OCI-LY3 (cell line): ENCODE results near the gene PPP2R2D.

Source experiments
- EZH2phosphoT487 ChIP-seq: fragments of 200-600 bp; shearing (Covaris generic); IDR thresholded peaks from 2 replicates; pipeline ENCODE4 v1.6.1; 2018; ENCODE audit warnings: antibody characterized with exemption, mixed run types, low read depth
- TF ChIP-seq, protein P1 (sequence below): fragments of 200-600, 300-600 bp; sonication (generic); IDR thresholded peaks from 2 replicates; pipeline ENCODE4 v1.5.1; 2014; ENCODE audit warnings: antibody characterized with exemption, low read length, low read depth

- TF ChIP-seq, protein P1, sequence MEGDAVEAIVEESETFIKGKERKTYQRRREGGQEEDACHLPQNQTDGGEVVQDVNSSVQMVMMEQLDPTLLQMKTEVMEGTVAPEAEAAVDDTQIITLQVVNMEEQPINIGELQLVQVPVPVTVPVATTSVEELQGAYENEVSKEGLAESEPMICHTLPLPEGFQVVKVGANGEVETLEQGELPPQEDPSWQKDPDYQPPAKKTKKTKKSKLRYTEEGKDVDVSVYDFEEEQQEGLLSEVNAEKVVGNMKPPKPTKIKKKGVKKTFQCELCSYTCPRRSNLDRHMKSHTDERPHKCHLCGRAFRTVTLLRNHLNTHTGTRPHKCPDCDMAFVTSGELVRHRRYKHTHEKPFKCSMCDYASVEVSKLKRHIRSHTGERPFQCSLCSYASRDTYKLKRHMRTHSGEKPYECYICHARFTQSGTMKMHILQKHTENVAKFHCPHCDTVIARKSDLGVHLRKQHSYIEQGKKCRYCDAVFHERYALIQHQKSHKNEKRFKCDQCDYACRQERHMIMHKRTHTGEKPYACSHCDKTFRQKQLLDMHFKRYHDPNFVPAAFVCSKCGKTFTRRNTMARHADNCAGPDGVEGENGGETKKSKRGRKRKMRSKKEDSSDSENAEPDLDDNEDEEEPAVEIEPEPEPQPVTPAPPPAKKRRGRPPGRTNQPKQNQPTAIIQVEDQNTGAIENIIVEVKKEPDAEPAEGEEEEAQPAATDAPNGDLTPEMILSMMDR, result no peak
- TF ChIP-seq EZH2phosphoT487, result no peak
These were observed 8.4 kb downstream of the PPP2R2D start for GRCh38 chr10:131909014-131909808.
